ENCODE results near the gene CNGA4.

GRCh38 chr11:6202041-6202440 lies 36.8 kb upstream of the CNGA4 start:
- TF ChIP-seq CTCF (IDR thresholded peaks at IDR 0.05; ENCODE audit: low read depth, low read length): no peak
- no peak for TF ChIP-seq POLR2A (IDR thresholded peaks at IDR 0.05; ENCODE audit: extremely low read depth, insufficient read length)
- TF ChIP-seq MAX (IDR thresholded peaks at IDR 0.05; ENCODE audit: low read depth, low read length): no peak
